ENCODE results near the gene STAP1.

Gene STAP1

GRCh38 chr4:67555447-67555846 is 3.1 kb upstream of the STAP1 start:
- no peak for DNase-seq (ENCODE audit: low read depth in 2 of 2, low spot score in 1 of 2)

DNA sequence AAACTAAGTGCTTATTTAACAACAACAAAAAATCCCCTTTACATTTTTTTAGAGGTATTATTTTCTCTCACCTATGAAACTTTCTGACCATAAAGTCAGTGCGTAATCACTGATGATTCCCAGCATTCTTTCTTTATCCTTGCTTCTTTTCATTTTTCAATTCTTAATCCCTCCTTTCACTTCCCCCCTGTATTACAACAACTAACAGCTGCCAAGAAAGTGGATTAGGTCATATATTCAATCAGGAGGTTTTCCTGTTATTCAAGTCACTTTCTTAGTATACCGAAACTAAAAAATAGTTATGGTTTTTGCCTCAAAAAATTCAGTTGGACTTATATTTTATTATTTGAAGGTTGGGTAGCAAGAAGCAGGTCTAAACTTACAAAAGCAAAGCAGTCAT is 2.1 kb upstream of the STAP1 start:
- DNase-seq (ENCODE audit: low read depth in 2 of 2, low spot score in 1 of 2), result no peak

- DNase-seq (ENCODE audit: low read depth in 2 of 2, low spot score in 1 of 2), result no peak
These were observed 6.8 kb downstream of the STAP1 start for GRCh38 chr4:67565284-67565683.

DNA sequence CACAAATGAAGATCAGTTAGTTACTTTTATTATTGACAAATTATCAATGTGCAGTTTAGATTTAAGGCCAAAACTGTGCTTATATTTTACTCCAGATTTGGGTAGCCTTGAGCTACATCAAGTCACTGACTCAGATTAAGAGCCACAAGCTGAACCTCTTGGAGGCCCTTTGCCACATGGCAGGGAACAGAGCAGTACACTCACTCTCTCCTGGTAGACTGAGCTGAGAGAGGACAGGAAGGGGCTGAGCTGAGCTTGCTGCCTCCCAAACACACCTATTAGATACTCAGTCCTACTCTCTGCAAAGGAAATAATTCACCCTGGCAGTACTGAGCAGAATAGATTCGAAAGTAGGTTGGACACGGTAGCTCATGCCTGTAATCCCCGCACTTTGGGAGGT is 7.8 kb downstream of the STAP1 start:
- DNase-seq (ENCODE audit: low read depth in 2 of 2, low spot score in 1 of 2), result no peak

DNA sequence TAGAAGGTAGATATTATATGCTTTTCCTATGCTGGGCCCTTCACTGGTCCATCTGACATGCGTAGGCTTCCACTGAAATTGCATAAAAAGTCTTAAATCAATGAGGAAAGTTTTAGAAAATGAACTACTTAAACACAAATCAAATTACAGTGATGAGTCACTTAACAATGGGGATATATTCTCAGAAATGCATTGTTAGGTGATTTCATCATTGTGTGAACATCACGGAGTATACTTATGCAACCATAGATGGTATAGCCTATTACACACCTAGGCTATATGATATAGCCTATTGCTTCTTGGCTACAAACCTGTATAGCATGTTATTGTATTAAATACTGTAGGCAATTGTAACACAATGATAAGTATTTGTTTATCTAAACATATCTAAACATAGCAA is 10.3 kb downstream of the STAP1 start:
- DNase-seq (ENCODE audit: low read depth in 2 of 2, low spot score in 1 of 2), result no peak

DNA sequence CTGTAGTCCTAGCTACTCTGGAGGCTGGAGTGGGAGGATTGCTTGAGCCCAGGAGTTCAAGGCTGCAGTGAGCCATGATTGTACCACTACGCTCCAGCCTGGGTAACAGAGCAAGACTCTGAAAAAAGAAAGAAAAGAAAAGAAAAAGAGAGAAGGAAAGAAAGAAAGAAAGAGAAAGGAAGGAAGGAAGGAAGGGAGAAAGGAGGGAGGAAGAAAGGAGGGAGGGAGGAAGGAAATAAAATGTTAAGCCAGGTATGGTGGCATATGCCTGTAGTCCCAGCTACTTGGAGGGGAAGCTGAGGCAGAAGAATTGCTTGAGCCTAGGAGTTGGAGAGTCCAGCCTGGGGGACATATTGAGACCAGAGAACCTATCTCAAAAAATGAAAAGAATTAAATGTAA is 12.0 kb downstream of the STAP1 start:
- DNase-seq (ENCODE audit: low read depth in 2 of 2, low spot score in 1 of 2), result no peak

- no peak for DNase-seq (ENCODE audit: low read depth in 2 of 2, low spot score in 1 of 2)
These were observed 13.4 kb downstream of the STAP1 start for GRCh38 chr4:67571975-67572374.

GRCh38 chr4:67573193-67573592 is 14.7 kb downstream of the STAP1 start:
- DNase-seq (ENCODE audit: low read depth in 2 of 2, low spot score in 1 of 2), result no peak

DNA sequence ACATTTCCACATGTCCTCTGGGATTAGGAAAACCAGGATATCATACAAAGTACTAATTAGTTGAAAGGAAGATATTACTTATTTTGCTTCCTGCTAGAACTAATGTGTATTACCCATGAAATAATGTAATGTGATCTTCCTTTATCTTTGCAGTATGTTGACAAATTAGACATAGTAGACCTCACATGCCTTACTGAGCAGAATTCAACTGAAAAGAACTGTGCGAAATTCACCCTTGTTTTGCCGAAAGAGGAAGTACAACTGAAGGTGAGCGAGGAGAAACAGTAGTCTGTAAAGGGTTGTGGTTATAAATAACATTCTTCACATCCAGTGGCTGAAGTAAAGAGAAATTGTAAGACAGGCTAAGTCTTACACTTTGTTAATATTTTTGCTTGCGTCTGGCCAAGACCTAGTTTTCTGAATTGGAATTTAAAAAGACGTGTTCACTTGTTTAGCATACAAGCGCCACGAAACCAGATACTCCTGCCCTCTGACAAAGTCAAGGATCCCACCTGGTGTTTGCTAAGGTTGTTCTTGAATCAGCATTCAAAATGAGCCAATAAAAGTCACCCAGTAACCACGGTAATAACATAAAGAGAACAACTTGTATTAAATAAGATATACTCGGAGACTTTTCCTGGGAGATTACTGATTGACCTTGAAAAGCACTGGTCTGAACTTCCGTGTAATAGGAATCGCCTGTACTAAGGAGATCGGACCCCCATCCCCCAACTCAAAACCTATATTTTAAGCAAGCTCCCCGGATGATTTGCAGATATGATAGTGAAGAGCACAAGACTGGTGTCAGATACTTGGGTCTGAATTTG is 16.9 kb downstream of the STAP1 start:
- DNase-seq (ENCODE audit: low read depth in 2 of 2, low spot score in 1 of 2), result no peak

- no peak for DNase-seq (ENCODE audit: low read depth in 2 of 2, low spot score in 1 of 2)
These were observed 17.5 kb downstream of the STAP1 start for GRCh38 chr4:67576059-67576466.

- DNase-seq (ENCODE audit: low read depth in 2 of 2, low spot score in 1 of 2), result no peak
These were observed 18.0 kb downstream of the STAP1 start for GRCh38 chr4:67576538-67576937.

- no peak for DNase-seq (ENCODE audit: low read depth in 2 of 2, low spot score in 1 of 2)
These were observed 22.1 kb downstream of the STAP1 start for GRCh38 chr4:67580577-67580976.

DNA sequence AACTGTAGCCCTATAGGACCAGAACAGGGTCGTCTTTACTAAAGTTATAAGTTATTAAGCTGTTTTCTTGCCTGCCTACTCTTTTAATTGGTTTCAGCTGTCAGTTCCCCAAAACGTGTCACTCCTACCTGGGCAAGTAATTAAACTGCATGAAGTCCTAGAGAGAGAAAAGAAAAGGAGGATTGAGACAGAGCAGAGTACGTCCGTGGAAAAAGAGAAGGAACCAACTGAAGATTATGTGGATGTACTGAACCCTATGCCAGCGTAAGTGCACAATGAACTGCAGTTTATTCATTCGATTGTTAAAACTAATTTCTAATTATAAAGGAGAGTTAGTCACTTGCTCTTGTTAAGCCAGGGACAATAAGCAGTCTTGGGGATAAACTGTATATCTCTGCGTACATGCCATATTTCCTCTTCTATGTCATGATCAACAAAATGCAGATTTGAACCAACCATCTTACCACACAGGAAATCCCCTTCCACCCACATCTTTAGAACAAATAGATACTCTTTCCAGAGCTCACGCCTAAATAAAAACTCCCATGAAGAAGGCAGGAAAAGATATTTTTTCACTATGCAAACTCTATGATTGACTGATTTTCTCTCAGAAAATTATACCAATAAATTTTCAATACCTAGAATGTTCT is 22.8 kb downstream of the STAP1 start:
- DNase-seq (ENCODE audit: low read depth in 2 of 2, low spot score in 1 of 2), result no peak

- DNase-seq (ENCODE audit: low read depth in 2 of 2, low spot score in 1 of 2), result no peak
These were observed 23.4 kb downstream of the STAP1 start for GRCh38 chr4:67581913-67582312.

DNA sequence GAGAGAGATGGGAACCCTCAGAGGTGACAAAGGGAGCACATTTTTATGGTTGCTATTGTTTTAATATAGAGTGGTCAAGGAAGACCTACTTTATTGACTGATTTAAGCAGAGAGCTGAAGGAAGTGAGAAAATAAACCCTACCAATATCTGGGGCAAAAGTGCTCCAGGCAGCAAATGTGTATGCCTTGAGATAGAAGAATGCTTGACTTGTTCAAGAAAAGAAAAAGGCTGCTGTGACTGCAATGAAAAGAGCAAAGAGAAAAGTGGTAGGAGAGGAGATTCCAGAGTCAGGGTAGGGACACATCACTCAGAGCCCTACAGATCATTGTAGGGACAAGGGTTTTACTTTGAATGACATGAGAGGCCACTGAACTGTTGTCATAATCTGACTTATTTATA is 26.0 kb downstream of the STAP1 start:
- DNase-seq (ENCODE audit: low read depth in 2 of 2, low spot score in 1 of 2), result no peak

DNA sequence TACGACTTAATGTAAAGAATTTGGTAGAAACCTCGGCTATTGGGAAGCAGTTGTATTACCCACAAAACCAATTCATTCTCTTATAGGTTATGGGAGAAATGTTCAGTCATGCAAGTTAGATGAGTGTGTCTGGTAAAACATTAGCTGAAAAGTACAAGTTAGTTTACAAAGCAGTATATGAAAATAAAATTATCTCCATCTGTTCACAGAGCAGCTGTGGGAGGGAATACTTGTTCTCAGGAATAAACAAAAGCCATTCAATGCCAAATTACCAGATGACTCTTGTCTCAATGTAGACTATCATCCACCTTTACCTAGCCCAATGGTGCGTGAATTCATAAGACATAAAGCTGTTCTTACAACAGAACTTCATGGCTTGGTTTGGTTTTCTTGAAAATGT is 28.6 kb downstream of the STAP1 start:
- DNase-seq (ENCODE audit: low read depth in 2 of 2, low spot score in 1 of 2), result no peak

DNA sequence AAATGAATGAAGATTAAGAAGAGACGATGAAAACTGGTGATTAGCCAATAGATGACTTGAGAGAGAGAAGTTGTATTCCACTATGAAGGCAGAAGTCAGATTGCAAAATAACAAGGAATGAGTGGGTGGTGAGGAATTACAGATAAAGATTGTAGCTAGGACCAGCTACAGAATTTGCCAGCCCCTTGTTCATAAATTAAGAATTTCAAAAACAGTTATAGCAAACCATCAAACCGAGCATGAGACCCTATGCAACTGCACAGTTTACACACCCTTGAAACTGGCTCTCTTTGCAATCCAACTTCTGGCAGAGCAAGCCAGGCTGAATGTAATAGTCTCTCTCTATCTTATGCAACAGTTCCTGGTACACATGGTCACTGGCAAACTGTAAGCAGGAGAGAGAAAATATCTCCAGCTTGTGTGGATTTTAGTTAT is 35.2 kb downstream of the STAP1 start:
- DNase-seq (ENCODE audit: low read depth in 2 of 2, low spot score in 1 of 2), result no peak

DNA sequence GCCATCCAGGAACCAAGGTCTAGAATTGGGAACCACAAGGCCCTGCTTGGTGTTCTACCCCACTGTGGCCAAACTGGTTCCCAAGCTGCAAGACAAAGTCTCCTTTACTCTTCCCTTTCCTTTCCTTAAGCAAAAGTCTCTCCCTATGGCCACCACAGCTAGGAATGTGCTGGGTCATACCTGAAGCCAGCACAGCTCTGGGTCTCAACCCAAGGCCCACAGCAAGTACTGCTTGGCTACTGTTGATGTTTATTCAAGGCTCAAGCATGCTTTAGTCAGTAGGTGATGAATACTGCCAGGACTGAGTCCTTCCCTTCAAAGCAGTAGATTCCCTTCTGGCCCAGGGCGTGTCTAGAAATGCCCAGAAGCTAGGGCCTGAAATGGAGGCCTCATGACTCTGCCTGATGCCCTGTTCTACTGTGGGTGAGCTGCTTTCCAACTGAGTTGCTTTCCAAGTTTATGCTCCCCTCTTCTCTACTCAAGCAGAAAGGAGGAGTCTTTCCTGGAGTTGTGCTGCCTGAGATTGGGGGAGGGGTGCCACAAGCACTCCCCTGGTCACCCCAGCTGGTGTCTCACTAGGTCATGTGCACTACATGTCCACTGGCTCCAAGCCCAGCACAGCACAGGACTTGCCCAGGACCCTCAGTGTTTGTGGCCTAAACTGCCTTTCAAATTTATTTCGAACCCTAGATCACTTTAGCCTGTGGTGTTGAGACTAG is 44.9 kb downstream of the STAP1 start:
- DNase-seq (ENCODE audit: low read depth in 2 of 2, low spot score in 1 of 2), result no peak

DNA sequence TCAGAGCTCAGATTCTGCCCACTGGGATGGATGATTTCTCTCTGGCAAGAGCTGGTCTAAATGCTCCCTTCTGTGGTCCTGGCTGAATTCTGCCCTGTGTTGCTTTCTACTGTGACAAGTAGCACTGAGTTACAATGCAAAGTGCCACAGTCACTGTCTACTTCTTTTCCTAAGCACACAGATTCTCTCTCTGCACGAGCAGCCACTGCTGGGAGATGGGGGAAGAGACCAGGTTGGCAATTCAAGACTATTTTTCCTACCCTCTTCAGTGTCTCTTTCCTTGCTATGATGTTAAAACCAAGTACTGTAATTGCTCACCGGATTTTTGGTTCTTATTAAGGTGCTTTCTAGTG is 45.5 kb downstream of the STAP1 start:
- no peak for DNase-seq (ENCODE audit: low read depth in 2 of 2, low spot score in 1 of 2)

GRCh38 chr4:67604749-67605148 is 46.2 kb downstream of the STAP1 start:
- no peak for DNase-seq (ENCODE audit: low read depth in 2 of 2, low spot score in 1 of 2)

GRCh38 chr4:67608027-67608426 is 49.5 kb downstream of the STAP1 start:
- no peak for DNase-seq (ENCODE audit: low read depth in 2 of 2, low spot score in 1 of 2)

- no peak for DNase-seq (ENCODE audit: low read depth in 2 of 2, low spot score in 1 of 2)
These were observed 55.7 kb downstream of the STAP1 start for GRCh38 chr4:67614186-67614585.
